ENCODE data around the gene ZNF827. TPM values are rescaled to one million over a fixed set of nuclear protein-coding genes. Genes with fewer than 3 reads are reported as not detected.

Gene ZNF827
- total RNA-seq, 1 experiment from 2014 or later, result 19.1 TPM

GRCh38 chr4:145762719-145763118, 175.9 kb downstream of the ZNF827 start (continued):
- no peak for TF ChIP-seq REST (IDR thresholded peaks at IDR 0.05; ENCODE audit: low read depth)
- TF ChIP-seq JUND (IDR thresholded peaks at IDR 0.05), result no peak
- TF ChIP-seq TCF7L2 (IDR thresholded peaks at IDR 0.05; ENCODE audit: borderline replicate concordance, extremely low read depth, insufficient read depth, insufficient read length), result no peak
- TF ChIP-seq SRF (IDR thresholded peaks at IDR 0.05; ENCODE audit: low read depth), result no peak
- TF ChIP-seq POLR2A (IDR thresholded peaks at IDR 0.05; ENCODE audit: borderline replicate concordance, extremely low read depth, insufficient read depth, insufficient read length), result no peak
- no peak for TF ChIP-seq ZNF274 (IDR thresholded peaks at IDR 0.05; ENCODE audit: low read depth, low read length)
- TF ChIP-seq RAD21 (IDR thresholded peaks at IDR 0.05; ENCODE audit: low read depth), result no peak
- TF ChIP-seq ELF1 (IDR thresholded peaks at IDR 0.05; ENCODE audit: borderline replicate concordance, low read depth), result no peak

- ATAC-seq (no peak), DNase-seq (ENCODE audit: low read depth, low spot score) (no peak)
- no TSS peak for BruUV-seq (replicated peaks)
- ChIA-PET CTCF (no interaction called here), RAD21 (ENCODE audit: low non-redundant PET in 1 of 2, low total read pairs in 2 of 2, uncharacterized antibody in 2 of 2, unreplicated experiment in 2 of 2) (no interaction called here), POLR2A (no interaction called here)
- no peak overlapping the region for H3K27ac ChIP-seq (ENCODE audit: low read depth, low read length)
- H3K4me2 ChIP-seq (ENCODE audit: low read length), result no peak overlapping the region
- no peaks in the 10 kb centered on the region for H3K9me2 ChIP-seq (ENCODE audit: insufficient read depth)
- no peaks in the 10 kb centered on the region for H3K9me3 ChIP-seq (ENCODE audit: control insufficient read depth in 1 of 2, insufficient read depth in 1 of 2, low read depth in 1 of 2, low read length in 2 of 2)
- no peaks in the 10 kb centered on the region for H3K79me2 ChIP-seq (ENCODE audit: insufficient read depth, low read length)
- H3K4me3 ChIP-seq (replicated peaks in 1 of 2; ENCODE audit: low read depth in 1 of 2, low read length in 2 of 2), result no peak overlapping the region
- TF ChIP-seq ZNF274 (IDR thresholded peaks at IDR 0.05; ENCODE audit: low read depth, low read length) (no peak), ZFX (IDR thresholded peaks at IDR 0.05) (no peak), SP1 (IDR thresholded peaks at IDR 0.05; ENCODE audit: low read depth) (no peak), SIN3A (IDR thresholded peaks at IDR 0.05; ENCODE audit: low read depth) (no peak), TCF7L2 (IDR thresholded peaks at IDR 0.05; ENCODE audit: borderline replicate concordance, extremely low read depth, insufficient read depth, insufficient read length) (no peak), MAX (IDR thresholded peaks at IDR 0.05) (no peak), ELF1 (IDR thresholded peaks at IDR 0.05; ENCODE audit: borderline replicate concordance, low read depth) (no peak), ATF3 (IDR thresholded peaks at IDR 0.05) (no peak), CBX3 (IDR thresholded peaks at IDR 0.05; ENCODE audit: low read depth) (no peak), YY1 (IDR thresholded peaks at IDR 0.05; ENCODE audit: extremely low read depth, insufficient replicate concordance, low read depth, low read length) (no peak), FOSL1 (IDR thresholded peaks at IDR 0.05; ENCODE audit: low read depth) (no peak), EZH2phosphoT487 (IDR thresholded peaks at IDR 0.05; ENCODE audit: borderline replicate concordance) (no peak), EZH2 (IDR thresholded peaks at IDR 0.05) (no peak), RAD21 (IDR thresholded peaks at IDR 0.05; ENCODE audit: low read depth) (no peak), JUND (IDR thresholded peaks at IDR 0.05) (no peak)
- TF ChIP-seq, protein P1, sequence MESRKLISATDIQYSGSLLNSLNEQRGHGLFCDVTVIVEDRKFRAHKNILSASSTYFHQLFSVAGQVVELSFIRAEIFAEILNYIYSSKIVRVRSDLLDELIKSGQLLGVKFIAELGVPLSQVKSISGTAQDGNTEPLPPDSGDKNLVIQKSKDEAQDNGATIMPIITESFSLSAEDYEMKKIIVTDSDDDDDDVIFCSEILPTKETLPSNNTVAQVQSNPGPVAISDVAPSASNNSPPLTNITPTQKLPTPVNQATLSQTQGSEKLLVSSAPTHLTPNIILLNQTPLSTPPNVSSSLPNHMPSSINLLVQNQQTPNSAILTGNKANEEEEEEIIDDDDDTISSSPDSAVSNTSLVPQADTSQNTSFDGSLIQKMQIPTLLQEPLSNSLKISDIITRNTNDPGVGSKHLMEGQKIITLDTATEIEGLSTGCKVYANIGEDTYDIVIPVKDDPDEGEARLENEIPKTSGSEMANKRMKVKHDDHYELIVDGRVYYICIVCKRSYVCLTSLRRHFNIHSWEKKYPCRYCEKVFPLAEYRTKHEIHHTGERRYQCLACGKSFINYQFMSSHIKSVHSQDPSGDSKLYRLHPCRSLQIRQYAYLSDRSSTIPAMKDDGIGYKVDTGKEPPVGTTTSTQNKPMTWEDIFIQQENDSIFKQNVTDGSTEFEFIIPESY (IDR thresholded peaks at IDR 0.05; ENCODE audit: extremely low read depth, insufficient replicate concordance, low read length), result no peak
- H3K9ac ChIP-seq (ENCODE audit: low read length), result no peak overlapping the region
- H3K4me1 ChIP-seq (ENCODE audit: control insufficient read depth in 1 of 2, insufficient read depth in 2 of 2, low read length in 2 of 2), result no peaks in the 10 kb centered on the region
- H3K27me3 ChIP-seq (ENCODE audit: insufficient read depth, low read length), result no peaks in the 10 kb centered on the region
- H2AFZ ChIP-seq (ENCODE audit: low read depth, low read length, poor library complexity, severe bottlenecking), result no peak overlapping the region
- no peaks in the 10 kb centered on the region for H4K20me1 ChIP-seq (ENCODE audit: insufficient read depth)
- intact Hi-C loops (cut with micrococcal nuclease), result no loop called here
- peaks cover 5 to 16% of the 10 kb centered on the region in 2 experiments; a peak in 2 of 4 replicates for H3K36me3 ChIP-seq (ENCODE audit: control insufficient read depth in 1 of 2, insufficient read depth in 2 of 2, low read length in 2 of 2)
These were observed 177.4 kb downstream of the ZNF827 start for GRCh38 chr4:145760961-145761929.

Measured in HCT116 (cell line).